Measurements from ENCODE around the gene TMEM87A. TPM values are rescaled to one million over a fixed set of nuclear protein-coding genes. Genes with fewer than 3 reads are reported as not detected.
"Not testable (repeated sequence)": the region's sequence is repeated elsewhere in the genome, so short reads cannot be mapped to it uniquely, and the experiment has no call there.

TMEM87A gene
- total and polyA plus RNA-seq, 11 donors: 9.3 to 30.8 (median 19.9) TPM

DNA sequence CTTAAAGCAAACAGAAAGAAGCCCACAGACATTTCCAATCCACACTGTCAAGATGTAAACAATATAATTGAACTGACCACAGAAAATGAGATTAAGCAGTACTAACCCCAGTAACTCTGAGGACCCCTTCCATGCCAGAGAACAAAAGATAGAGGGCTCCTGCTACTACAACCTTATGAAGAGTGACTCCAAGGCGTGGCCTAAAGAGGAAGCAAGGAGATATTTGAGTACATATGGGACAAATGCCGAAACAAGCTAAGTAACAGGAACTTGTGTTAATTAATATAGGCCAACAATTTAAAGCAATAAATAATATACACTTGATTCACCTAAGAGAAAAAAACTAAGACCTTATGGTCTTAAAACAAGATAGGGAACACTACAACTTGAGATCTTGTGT is 40.1 kb downstream of the TMEM87A start:
- DNase-seq (no peak), ATAC-seq (no peak)
- no peak for TF ChIP-seq CTCF (IDR thresholded peaks at IDR 0.05)
- peaks cover 0 to 100% (median 99%) of the 10 kb centered on the region in 9 donors for H3K36me3 ChIP-seq
- no peaks in the 10 kb centered on the region for H3K27me3 ChIP-seq
- no peak overlapping the region for H3K4me3 ChIP-seq
- H3K27ac ChIP-seq: no peak overlapping the region
- intact Hi-C loops (cut with DNase I): loop anchor here in 1 of 10 donors (10.0 kb wide), 1 partner anchor 202 kb away; no protein-coding TSS in a partner anchor
- no peaks in the 10 kb centered on the region for H3K9me3 ChIP-seq
- H3K4me1 ChIP-seq: no peaks in the 10 kb centered on the region
- WGBS, 4 donors: 90 to 97% (median 93%) methylated on average over 2 of the region's 2 CpGs

DNA sequence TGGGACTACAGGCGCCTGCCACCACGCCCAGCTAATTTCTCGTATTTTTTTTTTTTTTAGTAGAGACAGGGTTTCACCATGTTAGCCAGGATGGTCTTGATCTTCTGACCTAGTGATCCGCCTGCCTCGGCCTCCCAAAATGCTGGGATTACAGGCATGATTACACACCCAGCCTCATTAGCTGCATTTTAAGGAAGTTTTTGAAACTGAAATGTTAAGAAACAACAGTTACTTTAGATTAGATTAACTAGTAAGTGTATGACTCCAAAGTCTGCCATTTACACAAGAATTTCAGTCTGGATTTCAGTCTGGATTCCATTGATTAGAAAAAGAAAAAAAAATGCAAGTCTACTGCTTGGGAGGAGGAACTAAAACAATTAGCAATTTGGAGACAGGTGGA is 40.6 kb downstream of the TMEM87A start:
- TF ChIP-seq POLR2A (IDR thresholded peaks at IDR 0.05) (no peak), CTCF (IDR thresholded peaks at IDR 0.05) (no peak)
- no peaks in the 10 kb centered on the region for H3K4me1 ChIP-seq
- H3K36me3 ChIP-seq: peaks cover 0 to 100% (median 99%) of the 10 kb centered on the region in 9 donors
- ATAC-seq (no peak), DNase-seq (no peak)
- no peak overlapping the region for H3K27ac ChIP-seq
- H3K4me3 ChIP-seq: no peak overlapping the region
- no peaks in the 10 kb centered on the region for H3K27me3 ChIP-seq
- intact Hi-C loops (cut with DNase I): loop anchor here in 1 of 10 donors (10.0 kb wide), 1 partner anchor 202 kb away; no protein-coding TSS in a partner anchor
- H3K9me3 ChIP-seq: no peaks in the 10 kb centered on the region
- WGBS, 4 donors: 69 to 77% (median 75%) methylated on average over 5 of the region's 5 CpGs

DNA sequence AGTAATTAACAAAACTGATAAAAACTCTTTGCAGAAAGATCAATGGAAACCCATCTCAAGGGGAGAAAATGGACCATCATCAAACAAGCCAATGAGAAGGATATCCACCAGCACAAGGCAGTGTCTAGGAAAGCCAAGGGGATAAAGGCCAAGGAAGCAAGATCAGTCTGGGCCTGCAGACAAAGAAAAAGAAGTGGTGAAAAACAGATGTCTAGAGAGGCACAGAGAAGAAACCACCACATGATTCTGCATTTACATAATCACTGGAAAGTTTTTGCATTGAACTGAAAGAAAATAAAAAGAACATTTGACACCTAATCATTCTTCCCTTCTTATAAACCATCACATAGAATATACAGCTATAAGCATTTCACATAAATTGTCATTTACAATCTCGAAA is 42.1 kb downstream of the TMEM87A start:
- Histone ChIP-seq H3K27ac (no peak overlapping the region), H3K27me3 (no peaks in the 10 kb centered on the region), H3K36me3 (peaks cover 0 to 100% (median 99%) of the 10 kb centered on the region in 9 donors), H3K4me1 (no peaks in the 10 kb centered on the region), H3K9me3 (no peaks in the 10 kb centered on the region), H3K4me3 (no peak overlapping the region)
- DNase-seq (no peak), ATAC-seq (no peak)
- intact Hi-C loops (cut with DNase I): loop anchor here in 1 of 10 donors (10.0 kb wide), 1 partner anchor 204 kb away; no protein-coding TSS in a partner anchor
- TF ChIP-seq POLR2A (IDR thresholded peaks at IDR 0.05) (no peak), CTCF (IDR thresholded peaks at IDR 0.05) (no peak)
- 91 to 98% (median 95%) methylated on average over 1 of the region's 1 CpG for WGBS, 4 donors

- H3K9me3 ChIP-seq; ATAC-seq; H3K27me3 ChIP-seq; DNase-seq; intact Hi-C loops (cut with DNase I); H3K4me3 ChIP-seq; H3K27ac ChIP-seq; H3K4me1 ChIP-seq: not testable (repeated sequence)
- 94 to 95% (median 94%) methylated on average over 5 of the region's 5 CpGs for WGBS, 4 donors
- H3K36me3 ChIP-seq: peaks cover 5 to 100% (median 99%) of the 10 kb centered on the region in 9 donors
These were observed 44.3 kb downstream of the TMEM87A start for GRCh38 chr15:42228981-42229380.

GRCh38 chr15:42228036-42228435 is 45.2 kb downstream of the TMEM87A start:
- intact Hi-C loops (cut with DNase I): no loop called here
- H3K27ac ChIP-seq: no peak overlapping the region
- ATAC-seq (no peak), DNase-seq (no peak)
- H3K9me3 ChIP-seq: no peaks in the 10 kb centered on the region
- H3K27me3 ChIP-seq: no peaks in the 10 kb centered on the region
- H3K4me1 ChIP-seq: no peaks in the 10 kb centered on the region
- peaks cover 5 to 100% (median 99%) of the 10 kb centered on the region in 9 donors for H3K36me3 ChIP-seq
- H3K4me3 ChIP-seq: no peak overlapping the region
- WGBS, 4 donors: 54 to 80% (median 64%) methylated on average over 1 of the region's 1 CpG
- TF ChIP-seq POLR2A (IDR thresholded peaks at IDR 0.05) (no peak), CTCF (IDR thresholded peaks at IDR 0.05) (no peak)

Data from heart left ventricle (tissue), 16 donors.